GM12872 (cell line): ENCODE measurements around the gene KLHL5.

Experiments used
- CTCF ChIP-seq: IDR thresholded peaks from 3 replicates; pipeline ENCODE4 v1.5.1; 2011; ENCODE audit warnings: low read depth, mild to moderate bottlenecking, low read length, moderate library complexity; ENCODE audit not compliant: insufficient read depth

Gene KLHL5

DNA sequence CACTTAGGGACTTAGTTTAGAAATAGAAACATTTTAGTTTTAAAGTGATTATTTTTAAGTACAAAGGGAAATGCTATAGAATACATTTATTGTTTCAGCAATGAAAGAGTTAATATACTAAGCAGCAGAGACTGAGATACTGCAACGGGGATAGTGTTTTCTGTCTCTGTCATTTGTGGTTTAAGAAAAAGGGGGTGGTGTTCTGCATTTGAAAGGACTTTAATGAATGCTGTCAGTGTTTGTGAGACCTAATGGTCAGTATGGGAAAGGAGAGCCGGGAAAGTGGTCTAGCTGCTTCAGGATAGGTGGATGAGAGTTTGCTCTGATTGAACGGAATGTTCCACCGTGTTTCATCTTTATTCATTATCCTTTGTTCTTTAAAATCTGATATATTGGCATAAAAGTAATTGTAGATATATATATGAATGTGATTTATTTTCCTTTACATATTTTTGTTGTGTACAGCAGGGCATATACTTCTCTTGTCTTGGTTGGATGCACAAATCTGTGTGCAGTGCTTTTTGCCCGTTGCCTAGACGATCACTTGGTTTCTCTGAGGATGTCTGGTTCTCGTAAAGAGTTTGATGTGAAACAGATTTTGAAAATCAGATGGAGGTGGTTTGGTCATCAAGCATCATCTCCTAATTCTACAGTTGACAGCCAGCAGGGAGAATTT is at the start of gene KLHL5:
Gene KLHL5, plus strand, starts transcription at position 139 of the 676 bp plus-strand sequence. Its CDS starts 421 bp downstream, at position 560.
- TF ChIP-seq CTCF: no peak

DNA sequence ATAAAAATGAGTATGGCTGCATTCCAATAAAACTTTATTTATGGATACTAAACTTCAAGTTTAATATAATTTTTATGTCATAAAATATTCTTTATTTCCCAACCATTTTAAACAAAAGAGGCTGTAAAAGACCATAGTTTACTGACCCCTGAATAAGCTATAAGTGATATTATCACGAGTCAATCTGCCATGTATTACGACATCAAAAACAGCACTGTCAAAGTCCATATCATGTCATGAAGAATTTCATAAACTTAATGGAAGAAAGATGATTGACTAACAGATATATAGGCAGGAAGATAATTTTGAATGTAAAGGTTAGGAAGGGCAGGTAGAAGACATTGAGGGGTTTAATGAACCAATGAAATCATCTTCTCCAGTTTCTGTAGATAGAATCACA is 48.0 kb upstream of the KLHL5 start:
- no peak for TF ChIP-seq CTCF

DNA sequence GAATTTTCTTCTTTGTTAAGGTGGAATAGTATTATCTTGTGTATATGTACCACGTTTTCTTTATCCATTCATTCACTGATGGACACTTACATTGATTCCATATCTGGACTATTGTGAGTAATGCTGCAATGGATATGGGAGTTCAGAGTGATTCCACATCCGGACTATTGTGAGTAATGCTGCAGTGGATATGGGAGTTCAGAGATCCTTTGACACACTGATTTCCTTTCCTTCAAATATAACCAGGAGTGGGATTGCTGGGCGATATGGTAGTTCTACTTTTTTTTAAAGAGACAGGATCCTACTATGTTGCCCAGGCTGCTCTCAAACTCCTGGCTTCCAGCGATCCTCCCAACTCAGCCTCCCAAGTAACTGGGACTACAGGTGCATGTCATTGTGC is 41.9 kb upstream of the KLHL5 start:
- no peak for TF ChIP-seq CTCF

DNA sequence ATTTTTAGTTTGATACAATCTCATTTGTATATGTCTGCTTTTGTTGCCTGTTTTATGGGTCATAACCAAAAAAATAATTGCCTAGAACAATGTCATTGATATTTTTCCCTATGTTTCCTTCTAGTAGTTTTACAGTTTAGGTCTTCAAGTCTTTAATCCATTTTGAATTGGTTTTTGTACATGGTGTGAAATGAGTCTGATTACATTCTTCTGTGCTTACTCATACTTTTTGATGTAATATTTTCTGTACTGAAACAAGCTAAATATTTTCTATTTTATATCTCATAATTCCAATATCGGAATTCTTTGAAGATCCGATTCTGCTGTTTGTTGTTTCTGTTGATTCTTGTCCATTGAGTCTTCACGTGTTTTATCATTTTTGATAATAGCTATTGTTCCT is 40.4 kb upstream of the KLHL5 start:
- TF ChIP-seq CTCF: no peak

- no peak for TF ChIP-seq CTCF
Observed at GRCh38 chr4:39022241-39022640, 39.8 kb upstream of the KLHL5 start.

DNA sequence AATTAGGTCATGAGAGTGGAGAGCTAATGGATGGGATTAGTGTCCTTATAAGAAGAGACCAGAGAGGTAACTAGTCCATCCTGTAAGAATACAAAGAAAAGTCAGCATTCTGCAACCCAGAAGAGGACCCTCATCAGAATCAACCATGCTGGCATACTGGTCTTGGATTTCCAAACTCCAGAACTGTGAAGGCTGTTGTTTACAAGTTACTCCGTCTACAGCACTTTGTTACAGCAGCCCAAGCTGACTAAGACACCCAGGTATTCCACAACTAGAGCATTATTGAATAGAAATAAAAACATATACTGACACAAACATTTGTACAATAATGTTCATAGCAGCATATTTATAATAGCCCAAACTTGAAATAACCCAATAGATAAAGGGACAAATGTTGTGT is 39.0 kb upstream of the KLHL5 start:
- no peak for TF ChIP-seq CTCF

GRCh38 chr4:39024311-39024865 is 37.6 kb upstream of the KLHL5 start:
- no peak for TF ChIP-seq CTCF
